GM12878 (cell line): ENCODE measurements around the gene AGAP3. TPM values are rescaled to one million over a fixed set of nuclear protein-coding genes. Genes with fewer than 3 reads are reported as not detected.
A peak's percentile ranks its signal among the peaks of the same experiment; 100 is the strongest.

Source experiments
- ATAC-seq: fragments of 200-7000 bp; cut with Tn5 transposase; 3 replicates; pipeline ENCODE4 v1.9.1; 2020; ENCODE audit warnings: mild to moderate bottlenecking, moderate library complexity
- BruUV-seq: library from RNA; stranded (reverse); fragments of 400-500 nt; replicated peaks from 2 replicates; lab custom pipeline; 2021; lab: Mats Ljungman, UMichigan
- CTCF ChIA-PET: fragments of 300-600 bp; sonication (Branson Sonifier 250); formaldehyde crosslinking; extraction: SDS; loops from one replicate; lab custom pipeline; 2021; ENCODE audit warnings: inconsistent platforms; lab: Yijun Ruan, JAX
- POLR2A ChIA-PET: fragments of 350-600 bp; formaldehyde crosslinking; extraction: SDS; loops from one replicate; lab custom pipeline; 2021; ENCODE audit warnings: inconsistent platforms; lab: Charles Lee
- RAD21 ChIA-PET: fragments of 300-600 bp; sonication (Branson Sonifier 250); formaldehyde crosslinking; loops from one replicate; lab custom pipeline; 2023; ENCODE audit warnings: antibody characterized with exemption; ENCODE audit not compliant: unreplicated experiment; lab: Charles Lee
- SMC1A ChIA-PET: fragments of 300-600 bp; sonication (Branson Sonifier 250); formaldehyde crosslinking; loops from one replicate; lab custom pipeline; 2023; ENCODE audit not compliant: unreplicated experiment, uncharacterized antibody; lab: Charles Lee
- DNase-seq: peaks from one replicate; pipeline ENCODE4 v3.0.0-alpha.2; 2011; ENCODE audit warnings: low read depth, low spot score
- FAIRE-seq: peaks from 3 replicates; lab custom pipeline; 2011; peaks lifted over from hg19 to GRCh38; lab: Jason Lieb, UNC
- H2AFZ ChIP-seq: 2 replicates; pipeline ENCODE4 v1.6.0; 2011; ENCODE audit warnings: low read depth, low read length, control low read depth; ENCODE audit not compliant: control insufficient read depth
- H3K27ac ChIP-seq: 2 replicates; pipeline ENCODE4 v1.5.1; 2011; ENCODE audit warnings: control low read depth; ENCODE audit not compliant: control insufficient read depth, insufficient read depth
- H3K27me3 ChIP-seq, 2 experiments: replicated peaks in 1 of 2; 2 replicates each; pipeline versions ENCODE4 v1.6.0 to v1.6.1; 2011; ENCODE audit warnings: low read length in 1 of 2; ENCODE audit not compliant: control insufficient read depth in 2 of 2, insufficient read depth in 2 of 2
- H3K36me3 ChIP-seq, 2 experiments: 2 replicates each; pipeline ENCODE4 v1.5.1; 2011; ENCODE audit warnings: low read length in 1 of 2; ENCODE audit not compliant: control insufficient read depth in 2 of 2, insufficient read depth in 2 of 2
- H3K4me1 ChIP-seq: 2 replicates; pipeline ENCODE4 v1.6.1; 2011; ENCODE audit warnings: mild to moderate bottlenecking, low read length, moderate library complexity, mixed read lengths; ENCODE audit not compliant: control insufficient read depth, insufficient read depth
- H3K4me2 ChIP-seq: 2 replicates; pipeline ENCODE4 v1.6.0; 2011; ENCODE audit warnings: control low read depth; ENCODE audit not compliant: control insufficient read depth, insufficient read depth
- H3K4me3 ChIP-seq: fragments of 200-600 bp; sonication (generic); 2 replicates; pipeline ENCODE4 v1.5.1; 2016
- H3K79me2 ChIP-seq: 2 replicates; pipeline ENCODE4 v1.6.0; 2011; ENCODE audit warnings: low read length; ENCODE audit not compliant: control insufficient read depth, insufficient read depth
- H3K9ac ChIP-seq: 2 replicates; pipeline ENCODE4 v1.8.0; 2011; ENCODE audit warnings: low read length, control low read depth, mixed read lengths; ENCODE audit not compliant: control insufficient read depth, insufficient read depth
- H3K9me3 ChIP-seq: replicated peaks from 3 replicates; pipeline ENCODE4 v1.5.1; 2011; ENCODE audit warnings: mild to moderate bottlenecking, low read length; ENCODE audit not compliant: control insufficient read depth, insufficient read depth
- H4K20me1 ChIP-seq: 2 replicates; pipeline ENCODE4 v1.6.0; 2011; ENCODE audit not compliant: control insufficient read depth, insufficient read depth
- ASH2L ChIP-seq: fragments of 300-600, 200-600 bp; sonication (generic); IDR thresholded peaks from 2 replicates; pipeline ENCODE4 v1.6.1; 2017; ENCODE audit warnings: low read depth, mild to moderate bottlenecking, borderline replicate concordance
- BACH1 ChIP-seq: fragments of 450-650 bp; IDR thresholded peaks from 2 replicates; pipeline ENCODE4 v1.6.1; 2017; ENCODE audit warnings: mild to moderate bottlenecking, borderline replicate concordance
- EZH2 ChIP-seq: IDR thresholded peaks from 2 replicates; pipeline ENCODE4 v1.6.1; 2012; ENCODE audit warnings: low read depth, mild to moderate bottlenecking, control low read depth, inconsistent platforms, low read length, borderline replicate concordance; ENCODE audit not compliant: control insufficient read depth
- KLF5 ChIP-seq: fragments of 450-650 bp; IDR thresholded peaks from 2 replicates; pipeline ENCODE4 v1.6.1; 2014; ENCODE audit warnings: mild to moderate bottlenecking; ENCODE audit not compliant: partially characterized antibody
- MTA2 ChIP-seq: fragments of 450-650 bp; IDR thresholded peaks from 2 replicates; pipeline ENCODE4 v1.6.1; 2016; ENCODE audit warnings: low read depth, mild to moderate bottlenecking, moderate library complexity
- MYC ChIP-seq: IDR thresholded peaks from 2 replicates; pipeline ENCODE4 v1.6.1; 2011; ENCODE audit warnings: mild to moderate bottlenecking, low read length, moderate library complexity, inconsistent platforms; ENCODE audit not compliant: insufficient read depth, insufficient replicate concordance, insufficient read length, severe bottlenecking
- NBN ChIP-seq: fragments of 450-650 bp; IDR thresholded peaks from 2 replicates; pipeline ENCODE4 v1.6.1; 2016
- NR2F1 ChIP-seq: fragments of 450-650 bp; conservative IDR thresholded peaks from 2 replicates; pipeline ENCODE4 v1.6.1; 2017; ENCODE audit warnings: mild to moderate bottlenecking
- PAX8 ChIP-seq: fragments of 450-650 bp; IDR thresholded peaks from 2 replicates; pipeline ENCODE4 v1.6.1; 2017; ENCODE audit warnings: mild to moderate bottlenecking, moderate library complexity
- POLR2AphosphoS5 ChIP-seq: IDR thresholded peaks from 2 replicates; pipeline ENCODE4 v1.6.1; 2011; ENCODE audit warnings: mild to moderate bottlenecking, low read length, inconsistent platforms
- SPI1 ChIP-seq: IDR thresholded peaks from 2 replicates; pipeline ENCODE4 v1.6.1; 2011; ENCODE audit warnings: low read depth, mild to moderate bottlenecking, low read length, moderate library complexity, borderline replicate concordance; ENCODE audit not compliant: insufficient read depth
- YY1 ChIP-seq: IDR thresholded peaks from 2 replicates; pipeline ENCODE4 v1.6.1; 2011; ENCODE audit warnings: low read depth, mild to moderate bottlenecking, low read length
- ZBED1 ChIP-seq: IDR thresholded peaks from 2 replicates; pipeline ENCODE4 v1.6.1; 2016; ENCODE audit warnings: borderline replicate concordance
- ZBTB33 ChIP-seq: fragments of 450-650 bp; IDR thresholded peaks from 2 replicates; pipeline ENCODE4 v1.6.1; 2017; ENCODE audit warnings: mild to moderate bottlenecking
- ZBTB40 ChIP-seq: fragments of 450-650 bp; IDR thresholded peaks from 2 replicates; pipeline ENCODE4 v1.6.1; 2016; ENCODE audit warnings: mild to moderate bottlenecking, moderate library complexity, borderline replicate concordance
- ZNF24 ChIP-seq: fragments of 450-650 bp; IDR thresholded peaks from 2 replicates; pipeline ENCODE4 v1.6.1; 2017; ENCODE audit warnings: antibody characterized with exemption, mild to moderate bottlenecking
- ZNF274 ChIP-seq: IDR thresholded peaks from one replicate; pipeline ENCODE4 v1.8.0; 2011; ENCODE audit not compliant: insufficient read length, insufficient read depth
- ZNF384 ChIP-seq: IDR thresholded peaks from 2 replicates; pipeline ENCODE4 v1.6.1; 2012; ENCODE audit warnings: low read depth, mild to moderate bottlenecking, low read length, improper control_type of control experiment, borderline replicate concordance
- WGBS: methylation state at CpG from one replicate; pipeline ENCODE4 v1.1.6; 2016; ENCODE audit warnings: low lambda C conversion rate; ENCODE audit not compliant: insufficient replicate concordance, insufficient coverage; ENCODE audit errors: missing lambda C conversion rate; 5-methylcytosine and 5-hydroxymethylcytosine counted together
- in situ Hi-C: fragments of 300-500 bp; cut with MboI; formaldehyde crosslinking; loops from 9 replicates; pipeline ENCODE4 v1.14.3; 2018; ENCODE audit warnings: mixed read lengths
- intact Hi-C: fragments of 100-400 bp; cut with micrococcal nuclease; formaldehyde crosslinking; loops from one replicate; pipeline ENCODE4 v1.14.2; 2022; ENCODE audit not compliant: unreplicated experiment
- polyA plus RNA-seq, 11 experiments: library from polyadenylated mRNA; depleted of rRNA in 4 of 11; unstranded in 6 of 11; stranded (reverse) in 5 of 11; fragments of >200 nt; fragmentation: Nextera tagmentation in 4 of 11; fragmentation: Illumina TruSeq in 1 of 11; extraction: Ambion mirVana in 4 of 11; extraction: Trizol in 1 of 11; gene quantifications; 1 replicate in 1 of 11; 2 replicates in 10 of 11; pipeline versions ENCODE4 v1.2.1 to v1.2.3, GENCODE V29; 2011 to 2016; ENCODE audit warnings: inconsistent platforms in 2 of 11, missing spikeins in 2 of 11, low read depth in 1 of 11
- total RNA-seq, 4 experiments: library from RNA; depleted of rRNA in 3 of 4; stranded (reverse); fragments of >200 nt in 3 of 4; fragmentation: Illumina TruSeq in 1 of 4; extraction: Trizol in 1 of 4; gene quantifications; 2 replicates each; pipeline versions ENCODE4 v1.2.1 to v1.2.3, GENCODE V29; 2013 to 2021

AGAP3 gene
- total and polyA plus RNA-seq, 10 of the 15 experiments (the other 5 are each of a cell fraction or from before 2014, with no cell fraction given) = 1.8 to 68.1 (median 15.7) TPM

GRCh38 chr7:151080522-151081169 lies 5.6 kb upstream of the AGAP3 start, which contains the start of gene FASTK:
Gene FASTK, minus strand, starts transcription at chr7:151080809. Its CDS starts 43 bp downstream, at chr7:151080766.
- Histone ChIP-seq H3K27me3 (no peaks in the 10 kb centered on the region), H3K36me3 (peaks cover 0 to 11% of the 10 kb centered on the region in 2 experiments; a peak in 2 of 4 replicates), H3K27ac (peak within 1 kb of the TSS; percentile 90), H3K4me3 (peak within 1 kb of the TSS; percentile 83), H2AFZ (peak within 1 kb of the TSS; percentile 75), H4K20me1 (no peaks in the 10 kb centered on the region; the same call in 1 of the 2 replicates), H3K4me2 (peak within 1 kb of the TSS; percentile 100), H3K79me2 (peaks cover 41% of the 10 kb centered on the region), H3K9ac (peak within 1 kb of the TSS; percentile 96), H3K9me3 (no peaks in the 10 kb centered on the region), H3K4me1 (peaks cover 31% of the 10 kb centered on the region)
- CTCF ChIA-PET = interaction anchor here (0.8 kb wide), 1 partner anchor 22 kb away, joined by 3 read pairs; the partner anchor contains the start of gene SLC4A2
- RAD21 ChIA-PET = interaction anchor here (1.0 kb wide), 1 partner anchor 53 kb away, joined by 3 read pairs; the partner anchor contains the start of gene ABCB8
- POLR2A ChIA-PET = interaction anchor here (0.9 to 1.0 kb wide), 3 partner anchors 9 to 52 kb away, joined by 3 to 7 read pairs (median 3); partner anchors contain the start of gene ABCB8
- DNase-seq (no peak), ATAC-seq (peak; percentile 89), FAIRE-seq (peak; percentile 89)
- intact Hi-C loops = loop anchor here (1.0 kb wide), 1 partner anchor 22 kb away; no protein-coding TSS in a partner anchor
- WGBS = 2% methylated on average over 57 of the region's 66 CpGs
- no TSS peak for BruUV-seq
- in situ Hi-C loops = no loop called here
- SMC1A ChIA-PET = interaction anchor here (0.7 to 0.8 kb wide), 3 partner anchors 13 to 1480 kb away, joined by 3 to 4 read pairs (median 3); no protein-coding TSS in a partner anchor
- TF ChIP-seq NBN (0 out of 2 replicates have a peak, but pooled peaks have one; percentile 52), POLR2AphosphoS5 (peak; percentile 81), EZH2 (no peak), SPI1 (peak; percentile 22; the same call in 1 of the 2 replicates), ASH2L (no peak), ZNF274 (no peak), ZBED1 (peak; percentile 46; the same call in 1 of the 2 replicates), ZBTB40 (no peak), ZBTB33 (no peak), ZNF24 (no peak), ZNF384 (peak; percentile 20; the same call in 1 of the 2 replicates), MYC (no peak), YY1 (peak; percentile 98), NR2F1 (0 out of 2 replicates have a peak, but pooled peaks have one; percentile 31), BACH1 (peak; percentile 53; the same call in 1 of the 2 replicates), PAX8 (no peak), KLF5 (peak; percentile 61), MTA2 (no peak)
